GM19035 (cell line): ENCODE results near the gene SNX24.

Experiments used
- ATAC-seq: cut with Tn5 transposase; IDR thresholded peaks from one replicate; pipeline ENCODE4 v1.9.1; 2021; ENCODE audit not compliant: unreplicated experiment

Gene SNX24

DNA sequence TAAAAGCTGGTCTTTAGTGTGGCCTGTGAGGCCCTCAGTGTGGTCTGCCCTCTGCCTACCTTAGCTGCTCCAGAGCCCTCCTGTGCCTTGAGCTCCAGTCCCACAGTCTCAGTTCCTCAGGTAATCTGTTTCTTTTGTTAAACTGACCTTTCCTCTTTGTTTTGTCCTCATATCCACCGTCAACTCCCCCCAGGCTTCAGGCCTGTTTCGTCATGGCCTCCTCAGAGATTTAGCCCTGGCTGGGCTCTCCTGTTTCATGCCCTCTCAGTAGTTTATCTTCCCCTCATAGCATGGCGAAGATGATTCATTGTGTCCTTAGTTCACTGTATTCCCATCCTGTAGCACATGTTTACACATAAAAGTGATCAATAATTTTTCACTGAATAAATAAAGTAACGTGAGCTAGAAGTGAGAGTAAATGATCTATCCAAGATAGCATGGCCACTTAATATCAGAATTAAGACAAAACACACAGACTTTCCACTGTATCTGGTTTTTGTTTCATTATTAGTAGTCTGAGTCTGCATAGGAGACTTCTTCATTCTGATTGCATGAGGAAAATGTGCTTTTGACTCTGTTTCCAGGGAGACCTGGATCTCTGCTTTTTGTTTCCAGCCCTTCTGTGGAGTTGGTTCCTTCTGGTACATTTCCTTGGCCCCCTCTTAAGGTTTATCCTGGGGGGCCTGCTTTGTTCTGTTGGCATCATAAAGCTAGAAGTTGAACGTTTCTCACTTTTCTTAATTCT, 70.5 kb downstream of the SNX24 start:
- peak; percentile 89 for ATAC-seq

DNA sequence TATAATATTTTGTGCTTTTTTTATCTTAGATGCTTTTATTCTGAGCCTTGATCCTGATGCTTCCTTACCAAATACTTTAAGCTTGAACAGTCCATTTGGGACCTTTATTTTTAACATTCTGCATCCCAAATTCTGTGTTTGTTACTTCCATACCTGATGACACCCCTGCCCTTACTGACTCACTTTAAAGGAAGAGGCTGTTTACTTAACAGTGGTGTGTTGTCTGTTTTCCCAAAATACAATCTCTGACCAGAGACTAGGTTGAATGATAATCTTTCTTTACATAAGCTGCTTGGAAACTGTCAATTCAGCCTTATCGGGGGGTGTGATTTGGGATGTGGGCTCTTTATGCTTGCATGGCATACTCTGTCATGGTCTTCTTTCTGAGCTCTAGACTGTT, 71.1 kb downstream of the SNX24 start:
- no peak for ATAC-seq

DNA sequence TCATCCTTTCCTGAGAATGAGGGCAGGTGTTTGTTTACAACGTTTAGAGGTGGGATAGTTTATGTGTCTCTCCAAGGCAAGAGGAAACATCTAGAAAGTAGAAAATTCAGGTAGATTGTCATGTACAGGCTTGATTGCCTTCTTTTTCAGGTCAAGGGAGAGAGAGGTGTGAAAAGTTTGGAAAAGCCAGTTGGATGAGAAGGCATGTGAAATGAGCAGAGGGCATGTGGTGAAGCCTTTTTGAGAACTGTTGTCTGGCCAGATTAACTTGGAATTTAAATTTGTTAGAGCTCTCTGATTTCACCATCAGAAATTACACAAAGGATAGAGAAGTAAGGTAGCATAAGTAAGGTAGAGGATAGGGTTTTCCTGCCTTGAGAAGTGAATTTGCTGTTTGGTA, 74.6 kb downstream of the SNX24 start:
- no peak for ATAC-seq

DNA sequence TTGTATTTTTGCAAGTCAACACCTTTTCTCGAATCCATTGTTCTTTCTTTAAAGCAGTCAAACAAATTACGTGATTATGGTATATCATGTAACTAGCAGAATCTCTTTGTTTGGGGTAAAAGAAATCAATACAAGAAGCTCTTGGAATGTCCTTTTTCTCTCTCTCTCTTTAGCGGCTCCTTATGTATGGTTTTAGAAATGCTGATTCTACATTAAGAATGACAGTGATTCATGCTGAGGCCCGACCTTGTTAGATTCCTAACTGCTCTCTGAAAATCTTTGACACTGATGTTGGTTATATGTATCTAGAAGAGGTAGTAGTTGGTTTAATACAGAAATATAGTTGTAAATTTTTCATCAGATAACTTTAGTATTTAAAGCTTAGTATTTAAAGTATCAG, 76.4 kb downstream of the SNX24 start:
- no peak for ATAC-seq

DNA sequence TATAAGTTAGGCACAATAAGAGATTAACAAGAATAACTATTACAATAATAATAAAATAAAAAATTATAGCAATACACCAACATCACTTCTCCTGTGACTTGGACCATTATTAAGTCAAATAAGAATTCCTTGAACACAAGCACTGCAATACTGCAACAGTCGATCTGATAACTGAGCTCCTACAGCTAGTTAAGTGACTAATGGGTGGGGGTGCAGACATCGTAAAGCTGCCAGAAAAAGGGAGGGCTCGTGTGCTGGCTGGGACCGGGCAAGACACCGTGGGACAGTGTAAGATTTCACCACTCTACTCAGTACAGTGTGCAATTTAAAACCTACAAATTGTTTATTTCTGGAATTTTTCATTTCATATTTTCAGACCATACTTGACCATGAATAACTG, 78.8 kb downstream of the SNX24 start:
- ATAC-seq: no peak

DNA sequence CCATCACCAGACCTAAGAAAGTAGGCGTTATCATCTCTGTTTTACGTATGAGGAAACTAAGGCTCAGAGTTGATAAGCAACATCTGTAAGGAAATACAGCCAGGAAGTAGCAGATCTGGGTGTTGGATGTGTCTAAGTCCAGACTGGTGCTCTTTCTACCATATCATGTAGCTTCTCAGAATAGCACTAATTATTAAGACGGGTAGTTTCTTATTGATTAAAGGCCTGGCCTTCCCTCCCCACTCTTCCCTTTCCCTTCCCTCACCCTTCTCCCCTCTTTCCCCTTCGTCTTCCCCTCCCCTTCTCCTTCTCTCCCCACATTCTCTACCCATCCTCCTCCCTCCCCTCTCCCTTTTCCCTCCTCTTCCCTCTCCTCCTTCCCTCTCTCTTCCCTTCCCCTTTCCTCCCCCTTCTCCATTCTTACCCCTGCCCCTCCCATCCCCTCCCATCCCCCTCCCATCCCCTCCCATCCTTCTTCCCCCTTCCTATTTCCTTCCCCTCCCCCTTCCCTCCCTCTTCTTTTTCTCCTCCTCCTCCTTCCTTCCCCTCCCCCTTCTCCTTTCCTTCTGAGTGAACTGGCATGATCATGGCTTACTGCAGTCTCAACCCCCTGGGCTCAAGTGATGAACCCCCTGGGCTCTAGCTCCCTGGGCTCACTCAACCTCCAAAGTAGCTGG, 79.4 kb downstream of the SNX24 start:
- no peak for ATAC-seq

DNA sequence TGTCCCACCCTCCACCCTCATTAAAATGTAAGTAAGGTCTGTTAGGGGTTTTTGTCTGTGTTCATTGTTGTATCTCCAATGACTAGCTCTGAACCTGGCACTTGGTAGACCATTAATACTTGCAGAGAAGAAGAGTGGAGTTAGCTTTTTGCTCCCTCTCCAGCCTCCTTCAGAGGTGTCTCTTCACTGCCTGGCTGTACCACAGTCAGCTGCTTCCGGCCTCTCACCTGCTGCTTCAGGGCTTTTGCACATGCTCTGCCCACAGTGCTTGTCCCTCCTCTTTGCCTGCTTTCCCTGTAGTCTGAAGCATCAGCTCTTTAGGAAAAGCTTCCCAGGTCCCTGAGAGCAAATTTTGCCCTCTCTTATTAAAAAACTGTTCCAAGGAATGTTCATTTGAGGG, 83.6 kb downstream of the SNX24 start:
- no peak for ATAC-seq

DNA sequence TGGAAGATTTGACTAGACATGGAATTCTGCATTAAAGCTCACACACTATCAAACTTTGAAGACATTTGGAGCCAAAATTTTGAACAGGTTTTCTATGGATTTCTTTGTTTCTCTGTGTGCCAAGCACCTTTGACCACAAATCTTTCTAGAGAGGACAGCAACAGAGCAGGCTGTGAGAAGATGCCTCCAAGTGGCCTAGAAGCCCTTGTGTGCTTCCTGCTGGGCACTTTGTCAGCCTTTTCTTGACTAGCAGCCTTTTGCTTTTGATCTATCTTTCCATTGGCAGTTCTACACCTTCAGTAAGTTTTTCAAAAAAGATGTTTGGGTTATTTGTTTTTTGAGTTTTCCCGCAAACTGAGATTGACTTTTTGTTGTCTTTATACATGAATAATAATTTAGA, 84.6 kb downstream of the SNX24 start:
- no peak for ATAC-seq

DNA sequence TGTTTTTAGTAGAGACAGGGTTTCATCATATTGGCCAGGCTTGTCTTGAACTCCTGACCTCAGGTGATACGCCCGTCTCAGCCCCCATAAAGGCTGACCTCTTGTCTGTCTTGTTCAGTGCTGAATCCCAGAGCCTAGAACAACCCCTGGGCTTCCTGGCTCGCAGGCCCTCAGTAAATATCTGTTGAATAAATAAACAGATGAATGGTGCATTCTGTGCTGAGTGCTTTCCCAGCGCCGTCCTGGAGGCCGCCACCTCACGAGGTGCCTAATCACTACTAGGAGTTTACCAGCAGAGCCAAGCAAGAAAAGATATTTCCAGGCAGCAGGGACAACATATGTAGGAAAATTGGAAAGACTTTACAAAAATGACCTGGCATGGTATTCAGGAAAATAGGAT, 88.5 kb downstream of the SNX24 start:
- ATAC-seq: no peak

DNA sequence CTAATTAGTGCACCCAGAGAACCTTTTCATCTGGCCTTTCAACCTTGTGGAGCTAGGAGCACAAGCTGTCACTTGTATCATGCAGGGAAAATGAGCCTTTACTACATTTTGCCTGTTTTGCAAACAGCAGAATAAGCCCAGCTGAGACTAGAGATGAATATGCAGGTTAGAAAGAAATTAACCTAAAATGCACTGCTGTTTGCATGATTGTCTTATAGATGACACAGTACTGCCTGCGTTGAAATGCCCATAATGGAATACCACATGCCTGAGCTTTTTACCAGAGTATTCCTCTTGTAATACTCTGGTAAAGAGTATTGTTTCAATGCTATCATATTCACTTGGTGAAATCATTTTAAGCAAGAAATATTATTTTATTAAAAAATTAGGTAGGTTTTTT, 90.7 kb downstream of the SNX24 start:
- ATAC-seq: no peak

DNA sequence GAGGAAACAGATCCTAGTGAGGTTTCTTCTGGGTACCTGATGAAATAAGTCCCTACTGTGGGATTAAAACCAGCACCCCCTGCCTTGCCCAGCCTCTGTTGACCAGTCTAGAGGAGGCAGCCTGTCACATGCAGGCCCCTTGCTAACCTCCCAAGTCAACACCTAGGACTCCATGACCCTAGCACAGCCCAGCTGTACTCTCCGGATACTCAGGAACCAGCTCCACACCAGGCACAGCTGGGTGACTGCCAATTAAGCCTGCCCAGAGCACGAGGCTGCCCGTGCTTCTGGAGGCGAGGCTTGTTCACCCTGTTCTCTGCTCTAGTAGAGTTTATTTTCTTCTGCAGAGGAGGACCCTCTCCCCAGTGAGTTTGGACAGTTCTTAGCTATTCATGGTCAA, 92.5 kb downstream of the SNX24 start:
- no peak for ATAC-seq

DNA sequence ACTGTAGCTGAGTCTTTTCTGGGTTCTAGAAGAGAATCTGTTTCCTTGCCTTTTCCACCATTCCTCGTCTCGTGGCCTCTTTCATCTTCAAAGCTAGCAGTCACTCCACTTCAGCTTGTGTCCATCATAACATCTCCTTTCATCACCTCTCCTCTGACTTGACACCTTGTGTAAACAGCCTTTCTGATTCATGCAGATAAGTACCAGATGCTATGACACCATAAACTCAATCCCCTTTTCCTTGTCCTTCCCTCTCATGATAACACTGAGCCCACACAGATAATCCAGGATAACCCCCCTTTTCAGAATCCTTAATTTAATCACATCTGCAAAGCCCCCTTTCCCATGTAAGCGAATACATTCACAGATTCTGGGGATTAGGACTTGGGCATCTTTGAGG, 95.5 kb downstream of the SNX24 start:
- ATAC-seq: no peak

DNA sequence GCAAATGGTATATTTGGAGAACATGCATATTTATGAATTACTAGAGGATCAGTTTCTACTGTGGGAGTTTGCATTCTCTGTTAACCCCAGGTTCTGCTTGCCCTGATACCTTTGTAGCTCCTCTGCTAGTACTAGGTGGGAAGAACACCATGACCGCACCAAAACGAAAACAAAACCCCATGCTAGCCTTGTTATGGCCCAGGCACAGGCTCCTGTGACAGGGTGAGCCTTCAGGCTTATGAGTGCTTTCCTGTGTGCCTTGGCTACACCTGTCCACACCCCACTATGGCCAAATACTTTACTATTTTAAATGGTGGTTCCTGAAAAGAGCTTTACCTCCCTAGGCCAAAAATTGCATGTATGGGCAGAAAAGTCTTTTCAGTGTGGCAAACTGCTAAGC, 96.3 kb downstream of the SNX24 start:
- ATAC-seq: no peak

DNA sequence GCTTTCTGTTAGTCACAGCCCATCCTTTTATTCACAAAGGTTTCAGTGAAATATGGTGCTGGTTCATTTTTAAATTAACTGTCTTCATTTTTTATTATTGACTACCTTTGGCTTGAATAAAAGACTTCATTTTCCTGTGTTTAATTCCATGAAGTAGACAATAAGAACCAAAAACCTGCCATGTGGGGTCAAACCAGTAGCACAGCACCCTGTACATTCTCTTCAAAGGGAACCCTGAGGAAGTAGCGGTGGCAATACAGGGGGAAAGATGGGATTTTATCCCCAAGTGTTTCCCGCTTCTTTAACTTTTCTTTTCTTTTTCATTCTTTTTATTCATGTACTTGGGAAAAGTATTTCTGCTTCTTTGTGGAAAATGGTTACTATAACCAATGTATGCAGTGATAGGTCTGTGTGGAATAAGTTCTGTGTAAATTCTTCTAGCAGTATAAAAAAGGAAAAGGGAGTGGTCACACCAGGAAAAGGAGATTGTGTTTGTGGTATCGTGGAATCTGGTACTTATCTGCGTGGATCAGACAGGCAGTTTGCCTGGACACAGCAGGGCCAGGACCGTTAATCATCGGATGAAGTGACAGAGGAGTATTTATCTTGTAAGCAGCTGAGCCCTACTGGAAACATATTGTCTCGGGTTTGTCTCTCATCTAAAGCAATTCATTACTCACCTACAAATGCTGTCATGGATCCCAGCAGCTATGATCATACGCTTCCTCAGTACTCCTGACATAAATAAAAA, 96.9 kb downstream of the SNX24 start:
- ATAC-seq: no peak

DNA sequence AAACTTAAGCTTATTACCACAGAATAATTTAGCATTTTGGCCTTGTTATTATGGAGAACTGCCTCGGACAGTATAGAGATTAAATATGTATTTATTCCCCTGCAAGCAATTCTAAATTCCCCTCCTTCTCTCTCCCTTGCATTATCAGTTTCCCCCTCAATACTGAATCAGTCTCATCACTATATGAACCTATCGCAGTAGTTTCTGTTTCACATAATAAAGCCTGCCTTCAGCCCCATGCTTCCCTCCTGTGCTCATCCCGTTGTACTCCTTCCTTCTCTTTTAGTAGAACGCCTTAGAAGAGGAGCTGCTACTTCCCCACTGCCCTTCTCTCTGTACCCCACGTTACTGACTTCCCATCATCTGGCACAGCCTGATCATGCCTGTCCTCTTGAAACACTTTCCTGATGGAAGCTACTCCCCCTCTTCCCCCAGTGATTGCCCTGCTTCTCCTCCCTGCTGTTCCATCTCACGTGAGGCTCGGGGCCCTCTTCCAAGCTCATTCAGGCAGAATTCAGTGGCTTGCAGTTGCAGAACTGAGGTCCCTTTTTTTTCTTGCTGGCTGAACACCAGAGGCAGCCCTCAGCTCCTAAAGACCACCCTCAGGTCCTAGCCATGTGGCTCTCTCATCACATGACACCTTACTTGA, 97.8 kb downstream of the SNX24 start:
- ATAC-seq: no peak

DNA sequence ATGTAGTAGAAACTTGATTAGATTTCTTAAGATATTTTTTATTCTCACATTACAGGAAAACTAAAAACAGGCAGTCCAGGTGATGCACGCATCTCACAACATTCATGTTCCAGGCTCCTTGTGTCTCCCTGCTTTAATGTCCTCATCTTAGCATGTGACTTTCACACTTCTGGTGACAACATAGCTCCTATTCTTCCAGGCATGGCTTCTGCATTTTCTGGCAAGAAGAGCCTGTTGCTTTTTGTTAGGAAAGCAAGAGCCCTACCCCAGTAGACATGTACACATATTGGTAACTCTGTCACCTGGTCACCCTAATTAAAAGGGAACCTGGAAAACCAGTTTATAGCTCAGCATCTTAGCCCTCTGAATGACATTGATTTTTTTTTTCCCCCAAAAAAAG, 98.6 kb downstream of the SNX24 start:
- no peak for ATAC-seq

DNA sequence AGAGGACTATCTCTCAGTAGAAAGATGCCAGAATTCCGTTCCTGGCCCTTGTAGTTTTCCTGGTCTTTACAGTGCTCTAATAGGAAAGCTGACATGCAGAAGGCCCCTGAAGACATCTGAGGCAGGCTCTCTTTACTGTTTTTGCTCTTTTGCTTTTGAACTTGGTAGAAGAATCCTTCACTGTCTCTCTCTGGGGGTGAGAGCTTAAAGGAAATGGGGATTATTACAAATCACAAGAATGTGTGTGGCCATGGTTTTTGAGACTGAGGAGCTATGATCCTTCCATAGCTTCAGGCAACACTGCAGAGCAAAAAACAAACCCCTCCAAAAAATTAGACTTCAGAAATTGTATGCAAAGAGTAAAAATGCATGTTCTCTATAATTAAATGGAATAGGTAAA, 102.0 kb downstream of the SNX24 start:
- no peak for ATAC-seq

DNA sequence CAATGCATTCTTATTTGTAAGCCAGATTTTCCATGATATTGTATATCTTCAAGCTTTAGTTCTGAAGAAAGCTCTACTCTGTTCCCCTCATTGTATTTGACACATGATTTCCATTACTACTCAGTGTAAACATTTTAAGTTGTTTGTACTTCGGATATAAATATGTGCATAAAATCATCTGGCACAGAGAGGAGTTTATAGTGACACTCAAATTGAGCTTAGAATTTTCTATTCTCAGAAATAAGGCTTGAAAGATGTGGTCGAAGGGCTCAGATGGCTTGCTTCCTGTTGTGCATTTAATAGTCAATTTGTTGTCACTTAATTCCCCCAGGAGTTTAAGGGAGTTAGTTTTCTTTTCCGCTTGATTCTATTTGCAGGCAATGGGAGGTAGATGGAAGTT, 102.4 kb downstream of the SNX24 start:
- ATAC-seq: no peak

DNA sequence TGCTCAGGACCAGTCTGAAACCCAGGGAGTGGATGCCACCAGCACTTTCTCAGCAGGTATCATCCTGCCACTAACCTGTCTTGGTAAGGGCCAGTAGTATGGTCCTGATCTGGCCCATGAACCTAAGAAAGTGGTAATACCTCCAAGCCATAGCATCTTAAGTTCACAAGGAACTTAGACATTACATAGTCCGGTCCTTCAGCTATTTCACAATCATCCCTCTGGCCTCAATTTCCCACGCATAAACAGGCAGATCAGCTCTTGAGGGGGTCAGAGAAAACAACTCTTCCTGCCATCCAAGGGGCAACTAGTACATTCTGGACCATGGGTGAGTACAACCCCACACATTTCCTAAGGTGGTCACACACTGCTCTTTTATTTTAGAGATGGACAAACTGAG, 102.9 kb downstream of the SNX24 start:
- no peak for ATAC-seq

DNA sequence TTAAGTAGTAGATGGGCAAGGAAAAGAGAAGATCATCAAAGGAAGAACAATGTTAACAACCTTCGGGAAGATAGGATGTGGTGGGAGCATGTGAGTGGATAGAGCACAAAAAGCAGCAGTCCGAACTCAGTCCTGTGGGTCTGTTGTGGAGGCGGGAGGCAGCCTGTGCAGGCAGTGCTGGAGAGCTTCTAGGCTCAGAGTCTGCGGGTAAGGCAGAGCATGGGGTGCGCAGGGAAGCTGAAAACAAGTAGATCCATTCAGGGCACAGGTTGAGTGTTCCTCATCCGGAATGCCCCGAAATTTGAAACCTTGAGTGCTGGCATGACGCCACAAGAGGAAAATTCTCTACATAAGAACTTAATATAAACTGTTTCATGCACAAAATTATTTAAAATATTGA, 106.2 kb downstream of the SNX24 start:
- no peak for ATAC-seq

DNA sequence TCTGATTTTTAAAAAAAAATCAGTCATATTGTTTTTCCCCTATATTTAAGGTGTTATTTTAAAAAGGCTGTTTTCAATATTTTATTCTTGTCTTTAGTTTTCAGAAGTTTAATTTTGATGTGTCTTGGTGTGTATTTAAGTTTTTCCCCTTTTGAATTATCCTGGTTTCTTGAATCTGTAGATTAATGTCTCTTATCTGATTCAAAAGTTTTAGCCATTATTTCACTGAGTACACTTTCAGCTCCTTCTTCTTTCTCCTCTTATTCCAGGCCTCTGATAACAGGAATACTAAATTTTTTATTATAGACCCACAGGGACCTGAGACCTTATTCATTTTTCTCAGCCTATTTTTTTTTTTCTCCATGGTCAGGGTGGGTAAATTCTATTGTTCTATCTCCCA, 109.3 kb downstream of the SNX24 start:
- no peak for ATAC-seq

DNA sequence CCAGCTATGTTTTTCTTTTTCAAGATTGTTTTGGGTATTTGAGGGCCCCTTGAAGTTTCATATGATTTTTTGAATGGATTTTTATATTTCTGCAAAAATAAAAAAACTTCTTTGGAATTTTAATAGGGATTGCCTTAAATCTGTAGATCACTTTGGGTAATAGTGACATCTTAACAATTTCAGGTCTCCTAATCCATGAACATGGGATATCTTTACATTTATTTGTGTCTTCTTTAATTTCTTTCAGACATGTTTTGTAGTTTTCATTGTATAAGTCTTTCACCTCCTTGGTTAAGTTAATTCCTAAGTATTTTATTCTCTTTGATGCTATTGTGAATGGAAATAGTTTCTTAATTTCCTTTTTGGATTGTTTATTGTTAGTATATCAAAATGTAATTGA, 112.0 kb downstream of the SNX24 start:
- no peak for ATAC-seq
